Neural cell (in vitro differentiated cells): ENCODE measurements around the gene KLHL30.

Source experiments
- CTCF ChIP-seq: fragments of 450-650 bp; IDR thresholded peaks from 2 replicates; pipeline ENCODE4 v1.5.1; 2014; ENCODE audit warnings: antibody characterized with exemption, mild to moderate bottlenecking, moderate library complexity; ENCODE audit not compliant: poor library complexity, severe bottlenecking
- EP300 ChIP-seq: fragments of 450-650 bp; conservative IDR thresholded peaks from 2 replicates; pipeline ENCODE4 v1.6.1; 2014; ENCODE audit warnings: antibody characterized with exemption, mild to moderate bottlenecking, moderate library complexity; ENCODE audit not compliant: poor library complexity, severe bottlenecking
- EZH2 ChIP-seq: fragments of 200-600, 300-800 bp; shearing (Covaris generic), sonication (generic); IDR thresholded peaks from 2 replicates; pipeline ENCODE4 v1.6.1; 2014; ENCODE audit warnings: antibody characterized with exemption, low read length, borderline replicate concordance, mild to moderate bottlenecking; ENCODE audit not compliant: insufficient read depth, poor library complexity, severe bottlenecking
- MXI1 ChIP-seq: fragments of 450-650 bp; conservative IDR thresholded peaks from 2 replicates; pipeline ENCODE4 v1.6.1; 2014; ENCODE audit warnings: antibody characterized with exemption, mild to moderate bottlenecking; ENCODE audit not compliant: poor library complexity, severe bottlenecking
- POLR2AphosphoS5 ChIP-seq: IDR thresholded peaks from 2 replicates; pipeline ENCODE4 v1.6.1; 2012
- RAD21 ChIP-seq: fragments of 450-650 bp; conservative IDR thresholded peaks from 2 replicates; pipeline ENCODE4 v1.6.1; 2014; ENCODE audit warnings: antibody characterized with exemption, mild to moderate bottlenecking, moderate library complexity
- REST ChIP-seq: IDR thresholded peaks from 2 replicates; pipeline ENCODE4 v1.6.1; 2012; ENCODE audit warnings: borderline replicate concordance
- SMC3 ChIP-seq: fragments of 450-650 bp; conservative IDR thresholded peaks from 2 replicates; pipeline ENCODE4 v1.6.1; 2014; ENCODE audit warnings: antibody characterized with exemption, mild to moderate bottlenecking, moderate library complexity; ENCODE audit not compliant: poor library complexity

GRCh38 chr2:238139196-238140039 lies 950 bp downstream of the KLHL30 start:
- TF ChIP-seq REST: no peak
- TF ChIP-seq POLR2AphosphoS5: no peak
- no peak for TF ChIP-seq CTCF
- no peak for TF ChIP-seq EZH2
- TF ChIP-seq RAD21: no peak
- TF ChIP-seq SMC3: no peak
- TF ChIP-seq EP300: no peak
- no peak for TF ChIP-seq MXI1
